ENCODE measurements around the gene PIK3IP1.

- TF ChIP-seq, protein P1, sequence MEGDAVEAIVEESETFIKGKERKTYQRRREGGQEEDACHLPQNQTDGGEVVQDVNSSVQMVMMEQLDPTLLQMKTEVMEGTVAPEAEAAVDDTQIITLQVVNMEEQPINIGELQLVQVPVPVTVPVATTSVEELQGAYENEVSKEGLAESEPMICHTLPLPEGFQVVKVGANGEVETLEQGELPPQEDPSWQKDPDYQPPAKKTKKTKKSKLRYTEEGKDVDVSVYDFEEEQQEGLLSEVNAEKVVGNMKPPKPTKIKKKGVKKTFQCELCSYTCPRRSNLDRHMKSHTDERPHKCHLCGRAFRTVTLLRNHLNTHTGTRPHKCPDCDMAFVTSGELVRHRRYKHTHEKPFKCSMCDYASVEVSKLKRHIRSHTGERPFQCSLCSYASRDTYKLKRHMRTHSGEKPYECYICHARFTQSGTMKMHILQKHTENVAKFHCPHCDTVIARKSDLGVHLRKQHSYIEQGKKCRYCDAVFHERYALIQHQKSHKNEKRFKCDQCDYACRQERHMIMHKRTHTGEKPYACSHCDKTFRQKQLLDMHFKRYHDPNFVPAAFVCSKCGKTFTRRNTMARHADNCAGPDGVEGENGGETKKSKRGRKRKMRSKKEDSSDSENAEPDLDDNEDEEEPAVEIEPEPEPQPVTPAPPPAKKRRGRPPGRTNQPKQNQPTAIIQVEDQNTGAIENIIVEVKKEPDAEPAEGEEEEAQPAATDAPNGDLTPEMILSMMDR (IDR thresholded peaks at IDR 0.05) = no peak
- no peak for TF ChIP-seq ZFX (IDR thresholded peaks at IDR 0.05; ENCODE audit: borderline replicate concordance)
Measured at GRCh38 chr22:31328544-31328960, 36.3 kb upstream of the PIK3IP1 start.

Data from 22Rv1 (cell line).